Vagina (tissue), 2 donors: ENCODE results near the gene LTO1. TPM values are rescaled to one million over a fixed set of nuclear protein-coding genes. Genes with fewer than 3 reads are reported as not detected.

Experiments
- DNase-seq, 2 donors: peaks; one replicate each; pipeline ENCODE4 v3.0.0-alpha.2; 2017; ENCODE audit errors: extremely low spot score in 2 of 2
- H3K27ac ChIP-seq: fragments of 200-600 bp; sonication (generic); one replicate; pipeline ENCODE4 v1.5.1; 2019
- H3K27me3 ChIP-seq: fragments of 200-600 bp; sonication (generic); one replicate; pipeline ENCODE4 v1.5.1; 2019
- H3K36me3 ChIP-seq, 2 donors: fragments of 200-600 bp; sonication (generic); one replicate each; pipeline ENCODE4 v1.5.1; 2017 to 2019
- H3K4me1 ChIP-seq: fragments of 200-600 bp; sonication (generic); one replicate; pipeline ENCODE4 v1.5.1; 2019
- H3K4me3 ChIP-seq, 2 donors: fragments of 200-600 bp; sonication (generic); 1 replicate in 1 of 2; 2 replicates in 1 of 2; pipeline ENCODE4 v1.5.1; 2016 to 2019
- H3K9me3 ChIP-seq: fragments of 200-600 bp; sonication (generic); one replicate; pipeline ENCODE4 v1.5.1; 2019
- CTCF ChIP-seq, 3 experiments: fragments of 450-650 bp in 2 of 3; fragments of 200-600 bp in 1 of 3; sonication (generic) in 1 of 3; IDR thresholded peaks; one replicate each; pipeline ENCODE4 v1.5.1; 2017 to 2019; ENCODE audit warnings: antibody characterized with exemption in 3 of 3, mild to moderate bottlenecking in 2 of 3, moderate library complexity in 2 of 3
- POLR2A ChIP-seq, 2 donors: fragments of 450-650 bp; IDR thresholded peaks; one replicate each; pipeline ENCODE4 v1.6.1; 2017; ENCODE audit warnings: antibody characterized with exemption in 2 of 2, mild to moderate bottlenecking in 2 of 2, moderate library complexity in 2 of 2
- POLR2AphosphoS5 ChIP-seq, 2 donors: sonication (generic); formaldehyde crosslinking; IDR thresholded peaks; one replicate each; pipeline ENCODE4 v1.9.0; 2017; ENCODE audit warnings: antibody characterized with exemption in 2 of 2, mild to moderate bottlenecking in 2 of 2, low read depth in 1 of 2; ENCODE audit not compliant: insufficient read depth in 1 of 2
- intact Hi-C: fragments of 100-400 bp; cut with DNase I; formaldehyde crosslinking; loops from one replicate; pipeline ENCODE4 v1.15.1; 2023
- total RNA-seq: library from RNA; depleted of rRNA; stranded (reverse); fragments of >200 nt; gene quantifications from one replicate; pipeline ENCODE4 v1.2.3, GENCODE V29; 2016

The LTO1 gene
- total RNA-seq, 1 donor from 2014 or later, result 15.7 TPM

- Histone ChIP-seq H3K36me3 (peaks cover 0 to 2% of the 10 kb centered on the region in 2 donors), H3K27ac (no peak overlapping the region), H3K4me1 (no peaks in the 10 kb centered on the region), H3K4me3 (no peak overlapping the region), H3K9me3 (no peaks in the 10 kb centered on the region), H3K27me3 (no peaks in the 10 kb centered on the region)
- intact Hi-C loops, result no loop called here
- DNase-seq, result no peak
- no peak for TF ChIP-seq POLR2A (IDR thresholded peaks at IDR 0.05)
- no peak for TF ChIP-seq CTCF (IDR thresholded peaks at IDR 0.05)
- no peak for TF ChIP-seq POLR2AphosphoS5 (IDR thresholded peaks at IDR 0.05; ENCODE audit: insufficient read depth in 1 of 2, low read depth in 1 of 2)
Observed at GRCh38 chr11:69658626-69659450, 16.3 kb downstream of the LTO1 start.

- Histone ChIP-seq H3K27ac (no peak overlapping the region), H3K4me3 (no peak overlapping the region), H3K27me3 (no peaks in the 10 kb centered on the region), H3K36me3 (peaks cover 0 to 7% of the 10 kb centered on the region in 2 donors), H3K4me1 (no peaks in the 10 kb centered on the region), H3K9me3 (no peaks in the 10 kb centered on the region)
- intact Hi-C loops, result no loop called here
- no peak for TF ChIP-seq POLR2AphosphoS5 (IDR thresholded peaks at IDR 0.05; ENCODE audit: insufficient read depth in 1 of 2, low read depth in 1 of 2)
- TF ChIP-seq POLR2A (IDR thresholded peaks at IDR 0.05), result no peak
- TF ChIP-seq CTCF (IDR thresholded peaks at IDR 0.05), result no peak
- no peak for DNase-seq
Observed at GRCh38 chr11:69657911-69658625, 17.1 kb downstream of the LTO1 start.

- DNase-seq, result no peak
- Histone ChIP-seq H3K4me1 (no peaks in the 10 kb centered on the region), H3K27me3 (no peaks in the 10 kb centered on the region), H3K4me3 (no peak overlapping the region), H3K27ac (no peak overlapping the region), H3K36me3 (peaks cover 0 to 7% of the 10 kb centered on the region in 2 donors), H3K9me3 (no peaks in the 10 kb centered on the region)
- TF ChIP-seq POLR2AphosphoS5 (IDR thresholded peaks at IDR 0.05; ENCODE audit: insufficient read depth in 1 of 2, low read depth in 1 of 2), result no peak
- no peak for TF ChIP-seq POLR2A (IDR thresholded peaks at IDR 0.05)
- no peak for TF ChIP-seq CTCF (IDR thresholded peaks at IDR 0.05)
- intact Hi-C loops, result no loop called here
Observed at GRCh38 chr11:69657456-69657910, 17.7 kb downstream of the LTO1 start.

GRCh38 chr11:69656536-69657455, 18.4 kb downstream of the LTO1 start:
- intact Hi-C loops, result no loop called here
- no peak for TF ChIP-seq POLR2A (IDR thresholded peaks at IDR 0.05)
- TF ChIP-seq POLR2AphosphoS5 (IDR thresholded peaks at IDR 0.05; ENCODE audit: insufficient read depth in 1 of 2, low read depth in 1 of 2), result no peak
- no peak for TF ChIP-seq CTCF (IDR thresholded peaks at IDR 0.05)
- no peak for DNase-seq
- H3K4me1 ChIP-seq, result no peaks in the 10 kb centered on the region
- peaks cover 0 to 14% of the 10 kb centered on the region in 2 donors for H3K36me3 ChIP-seq
- H3K9me3 ChIP-seq, result no peaks in the 10 kb centered on the region
- no peaks in the 10 kb centered on the region for H3K27me3 ChIP-seq
- no peak overlapping the region for H3K27ac ChIP-seq
- H3K4me3 ChIP-seq, result no peak overlapping the region
